Caco-2 (cell line): Measurements from ENCODE around the gene ADGRG3. TPM values are rescaled to one million over a fixed set of nuclear protein-coding genes. Genes with fewer than 3 reads are reported as not detected.

ENCODE experiments used
- BruUV-seq: library from RNA; stranded (reverse); fragments of 400-500 nt; replicated peaks from 2 replicates; lab custom pipeline; 2021; lab: Mats Ljungman, UMichigan
- CTCF ChIA-PET: fragments of 300-600 bp; sonication (Branson Sonifier 250); formaldehyde crosslinking; loops from one replicate; lab custom pipeline; 2022; ENCODE audit warnings: antibody characterized with exemption; lab: Charles Lee
- POLR2A ChIA-PET: fragments of 300-600 bp; sonication (Branson Sonifier 250); formaldehyde crosslinking; loops from one replicate; lab custom pipeline; 2022; ENCODE audit warnings: antibody characterized with exemption; lab: Charles Lee
- DNase-seq, 2 experiments: peaks; one replicate each; pipeline versions ENCODE4 v3.0.0 to v3.0.0-alpha.2; 2020 to 2022
- H3K27me3 ChIP-seq: replicated peaks from 2 replicates; pipeline ENCODE4 v1.6.0; 2011; ENCODE audit warnings: low read length; ENCODE audit not compliant: control insufficient read depth, insufficient read depth
- H3K36me3 ChIP-seq: 2 replicates; pipeline ENCODE4 v1.5.1; 2011; ENCODE audit warnings: low read length; ENCODE audit not compliant: control insufficient read depth, insufficient read depth
- H3K4me1 ChIP-seq: fragments of 250-450 bp; sonication (Bioruptor Pico); 2 replicates; pipeline ENCODE4 v1.5.1; 2020; ENCODE audit warnings: mild to moderate bottlenecking
- H3K4me3 ChIP-seq: 2 replicates; pipeline ENCODE4 v1.5.1; 2011; ENCODE audit warnings: low read depth, mild to moderate bottlenecking, control low read depth, low read length
- H3K9me3 ChIP-seq: fragments of 250-450 bp; sonication (Bioruptor Pico); 2 replicates; pipeline ENCODE4 v1.5.1; 2020; ENCODE audit warnings: mild to moderate bottlenecking, moderate library complexity
- H3K27ac Mint-ChIP-seq: one replicate; pipeline ENCODE4 v1.8.0; 2022; ENCODE audit warnings: mixed read lengths; ENCODE audit not compliant: unreplicated experiment
- H3K27me3 Mint-ChIP-seq: one replicate; pipeline ENCODE4 v1.8.0; 2022; ENCODE audit warnings: mixed read lengths; ENCODE audit not compliant: insufficient read depth, unreplicated experiment
- H3K36me3 Mint-ChIP-seq: one replicate; pipeline ENCODE4 v1.8.0; 2022; ENCODE audit warnings: mild to moderate bottlenecking, mixed read lengths; ENCODE audit not compliant: insufficient read depth, unreplicated experiment
- H3K4me1 Mint-ChIP-seq: one replicate; pipeline ENCODE4 v1.8.0; 2022; ENCODE audit warnings: low read depth, mixed read lengths; ENCODE audit not compliant: unreplicated experiment
- H3K4me3 Mint-ChIP-seq: one replicate; pipeline ENCODE4 v1.8.0; 2022; ENCODE audit warnings: mild to moderate bottlenecking, moderate library complexity, mixed read lengths; ENCODE audit not compliant: unreplicated experiment
- H3K9me3 Mint-ChIP-seq: one replicate; pipeline ENCODE4 v1.8.0; 2022; ENCODE audit warnings: mixed read lengths; ENCODE audit not compliant: unreplicated experiment
- CTCF ChIP-seq, 2 experiments: fragments of 200-600 bp in 1 of 2; IDR thresholded peaks; 1 replicate in 1 of 2; 2 replicates in 1 of 2; pipeline versions ENCODE4 v1.5.1 to v1.8.0; 2011 to 2022; ENCODE audit warnings: antibody characterized with exemption in 1 of 2, control low read depth in 1 of 2, inconsistent platforms in 1 of 2, low read depth in 1 of 2, low read length in 1 of 2, mild to moderate bottlenecking in 1 of 2, moderate library complexity in 1 of 2; ENCODE audit not compliant: insufficient read depth in 1 of 2, severe bottlenecking in 1 of 2, unreplicated experiment in 1 of 2
- intact Hi-C: fragments of 100-400 bp; cut with micrococcal nuclease; formaldehyde crosslinking; loops from one replicate; pipeline ENCODE4 v1.10.0; 2022; ENCODE audit not compliant: unreplicated experiment
- total RNA-seq: library from RNA; stranded (reverse); gene quantifications from 2 replicates; pipeline ENCODE4 v1.2.3, GENCODE V29; 2022

The ADGRG3 gene
- total RNA-seq, 1 experiment from 2014 or later: 0.25 TPM

DNA sequence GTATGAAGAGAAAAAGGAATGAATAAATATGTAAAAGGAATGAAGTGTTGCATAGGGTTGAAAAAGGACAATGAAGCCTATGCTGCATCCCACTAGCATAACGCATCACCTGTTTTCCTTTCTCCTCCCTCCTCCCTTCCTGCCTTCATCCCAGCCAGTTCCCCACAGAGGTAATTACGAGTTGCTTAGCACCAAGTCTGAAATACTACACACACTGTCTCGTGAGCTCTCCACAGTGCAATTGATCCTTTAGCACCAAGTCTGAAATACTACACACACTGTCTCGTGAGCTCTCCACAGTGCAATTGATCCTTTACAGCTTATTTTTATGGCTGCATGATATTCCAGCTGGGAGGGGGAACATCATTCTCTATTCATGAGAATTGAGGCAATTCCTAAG lies 25.4 kb downstream of the ADGRG3 start:
- Histone ChIP-seq H3K36me3 (no peaks in the 10 kb centered on the region), H3K4me1 (peaks cover 9% of the 10 kb centered on the region), H3K4me3 (no peak overlapping the region), H3K27me3 (no peaks in the 10 kb centered on the region), H3K9me3 (no peaks in the 10 kb centered on the region)
- no peak for TF ChIP-seq CTCF (IDR thresholded peaks at IDR 0.05; ENCODE audit: insufficient read depth in 1 of 2, low read depth in 1 of 2, low read length in 1 of 2, severe bottlenecking in 1 of 2, unreplicated experiment in 1 of 2)
- DNase-seq: no peak
- BruUV-seq: no TSS peak
- H3K27ac Mint-ChIP-seq: no peak overlapping the region
- H3K4me3 Mint-ChIP-seq: no peak overlapping the region
- POLR2A ChIA-PET: no interaction called here
- H3K9me3 Mint-ChIP-seq: no peaks in the 10 kb centered on the region
- intact Hi-C loops: no loop called here
- no peaks in the 10 kb centered on the region for H3K36me3 Mint-ChIP-seq
- H3K4me1 Mint-ChIP-seq: peaks cover 19% of the 10 kb centered on the region
- no peaks in the 10 kb centered on the region for H3K27me3 Mint-ChIP-seq
- CTCF ChIA-PET: no interaction called here

- DNase-seq: no peak
- ChIA-PET POLR2A (interaction anchor here (0.6 to 1.0 kb wide), 2 partner anchors 41 to 42 kb away, joined by 3 to 4 read pairs; partner anchors contain the start of gene KATNB1), CTCF (interaction anchor here (0.6 to 1.0 kb wide), 3 partner anchors 9 to 172 kb away, joined by 3 to 5 read pairs (median 4); no protein-coding TSS in a partner anchor)
- Mint-ChIP-seq H3K9me3 (no peaks in the 10 kb centered on the region), H3K4me3 (peak overlapping the region; percentile 3), H3K36me3 (no peaks in the 10 kb centered on the region), H3K27me3 (no peaks in the 10 kb centered on the region), H3K4me1 (peaks cover 14% of the 10 kb centered on the region), H3K27ac (peak overlapping the region; percentile 68)
- no peak overlapping the region for H3K4me3 ChIP-seq
- H3K9me3 ChIP-seq: no peaks in the 10 kb centered on the region
- intact Hi-C loops: no loop called here
- no peaks in the 10 kb centered on the region for H3K36me3 ChIP-seq
- no TSS peak for BruUV-seq
- peaks cover 10% of the 10 kb centered on the region for H3K4me1 ChIP-seq
- H3K27me3 ChIP-seq: no peaks in the 10 kb centered on the region
- no peak for TF ChIP-seq CTCF (IDR thresholded peaks at IDR 0.05; ENCODE audit: insufficient read depth in 1 of 2, low read depth in 1 of 2, low read length in 1 of 2, severe bottlenecking in 1 of 2, unreplicated experiment in 1 of 2)
Measured at GRCh38 chr16:57694231-57694724, 26.2 kb downstream of the ADGRG3 start.

- ChIA-PET CTCF (interaction anchor here (0.6 to 1.0 kb wide), 3 partner anchors 9 to 172 kb away, joined by 3 to 5 read pairs (median 4); no protein-coding TSS in a partner anchor), POLR2A (interaction anchor here (0.6 to 1.0 kb wide), 2 partner anchors 40 to 42 kb away, joined by 3 to 4 read pairs; partner anchors contain the start of gene KATNB1)
- H3K9me3 ChIP-seq: no peaks in the 10 kb centered on the region
- DNase-seq: peak; percentile 81 to 82
- H3K27me3 ChIP-seq: no peaks in the 10 kb centered on the region
- Mint-ChIP-seq H3K9me3 (no peaks in the 10 kb centered on the region), H3K27me3 (no peaks in the 10 kb centered on the region), H3K4me3 (peak within 1 kb of the TSS; percentile 3), H3K27ac (peak within 1 kb of the TSS; percentile 68), H3K4me1 (peaks cover 9% of the 10 kb centered on the region), H3K36me3 (no peaks in the 10 kb centered on the region)
- no peaks in the 10 kb centered on the region for H3K36me3 ChIP-seq
- H3K4me1 ChIP-seq: peaks cover 17% of the 10 kb centered on the region
- no peak for TF ChIP-seq CTCF (IDR thresholded peaks at IDR 0.05; ENCODE audit: insufficient read depth in 1 of 2, low read depth in 1 of 2, low read length in 1 of 2, severe bottlenecking in 1 of 2, unreplicated experiment in 1 of 2)
- BruUV-seq: no TSS peak
- intact Hi-C loops: no loop called here
- no peak within 1 kb of the TSS for H3K4me3 ChIP-seq
Measured at GRCh38 chr16:57694725-57695679, 26.9 kb downstream of the ADGRG3 start, which contains the start of gene DRC7. TSS of gene DRC7 (plus strand) at chr16:57694806. CDS start at chr16:57697950, 3,144 bp downstream.
